ENCODE measurements around the gene HOXA10.

HOXA10 gene

DNA sequence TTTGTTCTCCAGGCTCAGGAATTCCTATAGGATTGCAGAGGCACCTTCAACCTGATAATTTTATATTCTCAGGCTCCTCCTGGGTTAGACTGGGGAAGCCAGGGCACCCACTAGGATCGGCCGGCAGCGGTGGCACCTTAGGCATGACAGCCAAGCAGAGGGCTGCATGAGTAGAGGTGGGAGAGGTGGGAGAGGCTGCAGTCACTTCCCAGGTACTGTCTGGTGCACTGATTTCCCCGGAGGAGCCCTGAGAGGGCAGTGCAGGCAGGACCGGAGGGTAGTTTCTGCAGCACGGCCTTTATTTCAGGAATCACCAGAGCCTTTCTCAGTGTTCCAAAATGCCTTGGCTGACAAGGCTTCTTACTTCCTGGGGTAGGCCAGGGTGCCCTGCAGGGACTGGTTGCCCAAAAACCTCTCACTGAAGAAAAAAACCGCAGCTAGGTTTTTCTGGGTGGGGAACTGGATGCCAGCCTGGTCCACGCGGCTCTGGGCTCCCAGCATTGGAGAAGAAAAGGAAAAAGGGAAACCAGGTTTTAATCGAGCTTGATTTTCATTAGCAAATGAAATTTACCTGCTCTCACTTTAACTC, 29.3 kb upstream of the HOXA10 start:
- DNase-seq (ENCODE audit: low spot score): no peak

DNA sequence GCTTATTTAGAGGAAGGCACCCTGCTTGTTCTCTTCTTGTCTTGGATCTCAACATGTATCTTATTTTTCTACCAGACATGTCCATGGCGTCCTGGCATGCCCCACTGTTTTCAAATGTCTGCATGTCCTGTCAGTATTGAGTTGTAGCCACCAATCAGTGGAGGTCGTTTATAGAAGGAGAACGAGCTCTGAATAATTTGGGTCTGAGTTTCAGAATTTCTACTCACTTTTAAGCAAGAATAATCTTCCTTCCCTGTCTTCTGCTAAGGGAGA, 28.7 kb upstream of the HOXA10 start:
- DNase-seq (ENCODE audit: low spot score): no peak

DNA sequence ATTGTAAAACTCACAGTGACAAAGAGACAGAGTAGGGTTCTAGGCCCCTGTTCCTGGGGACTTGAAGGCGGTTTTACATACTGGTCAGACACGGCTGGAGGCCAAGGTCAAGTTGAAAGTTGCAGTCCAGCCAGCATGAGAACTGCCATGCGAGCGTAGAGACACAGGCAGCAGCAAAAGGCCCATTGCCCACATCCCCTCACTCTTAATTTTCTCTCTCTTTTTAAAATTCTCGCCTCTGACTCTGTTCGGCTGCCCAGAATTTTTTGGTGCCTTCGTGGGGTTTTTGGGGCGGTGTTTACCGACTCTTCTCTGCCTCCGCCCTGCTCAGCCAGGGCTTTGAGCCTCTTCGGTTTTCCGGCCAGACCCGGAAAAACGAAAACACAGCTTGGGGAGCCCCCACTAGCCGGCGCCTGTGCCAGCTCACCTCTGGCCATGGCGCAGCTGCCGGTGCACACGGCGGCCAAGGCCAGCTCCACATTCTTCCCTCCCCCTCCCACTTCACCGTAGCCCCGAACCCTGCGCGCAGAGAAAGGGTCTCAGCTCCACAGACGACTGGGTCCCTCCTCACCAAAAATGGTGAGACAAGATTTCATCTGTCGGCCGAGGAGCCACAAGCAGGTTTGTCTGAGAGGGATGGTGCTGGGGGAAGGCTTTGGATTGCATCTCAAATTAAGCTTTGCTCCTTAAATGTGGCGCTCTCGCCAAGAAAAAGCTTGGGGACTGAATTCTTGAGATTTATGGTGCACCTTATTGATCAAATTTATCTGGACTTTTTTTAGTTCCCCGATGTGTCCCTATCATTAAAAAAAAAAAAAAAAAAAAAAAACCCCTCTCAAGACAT, 28.1 kb upstream of the HOXA10 start:
- no peak for DNase-seq (ENCODE audit: low spot score)

DNA sequence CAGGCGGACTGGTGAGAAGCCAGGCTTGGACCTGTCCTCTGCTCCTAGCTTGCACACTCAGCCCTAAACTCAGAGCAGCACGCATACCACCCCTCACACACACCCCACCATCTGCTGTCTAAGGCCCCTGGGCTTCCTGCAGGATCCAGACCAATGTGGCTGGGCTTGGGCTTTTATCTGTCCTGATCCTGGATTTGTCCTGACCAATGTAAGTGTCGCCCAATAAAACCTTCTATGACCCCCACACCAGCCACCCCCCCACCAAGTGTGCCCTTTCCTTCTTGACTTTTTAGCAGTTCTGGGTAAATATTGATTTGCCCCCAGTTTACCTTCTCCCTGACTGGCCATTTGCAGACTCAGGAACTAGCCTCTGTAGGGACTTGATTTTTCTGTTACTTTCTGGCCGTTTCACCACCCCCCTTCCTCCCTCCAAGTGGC, 27.5 kb upstream of the HOXA10 start:
- no peak for DNase-seq (ENCODE audit: low spot score)

DNA sequence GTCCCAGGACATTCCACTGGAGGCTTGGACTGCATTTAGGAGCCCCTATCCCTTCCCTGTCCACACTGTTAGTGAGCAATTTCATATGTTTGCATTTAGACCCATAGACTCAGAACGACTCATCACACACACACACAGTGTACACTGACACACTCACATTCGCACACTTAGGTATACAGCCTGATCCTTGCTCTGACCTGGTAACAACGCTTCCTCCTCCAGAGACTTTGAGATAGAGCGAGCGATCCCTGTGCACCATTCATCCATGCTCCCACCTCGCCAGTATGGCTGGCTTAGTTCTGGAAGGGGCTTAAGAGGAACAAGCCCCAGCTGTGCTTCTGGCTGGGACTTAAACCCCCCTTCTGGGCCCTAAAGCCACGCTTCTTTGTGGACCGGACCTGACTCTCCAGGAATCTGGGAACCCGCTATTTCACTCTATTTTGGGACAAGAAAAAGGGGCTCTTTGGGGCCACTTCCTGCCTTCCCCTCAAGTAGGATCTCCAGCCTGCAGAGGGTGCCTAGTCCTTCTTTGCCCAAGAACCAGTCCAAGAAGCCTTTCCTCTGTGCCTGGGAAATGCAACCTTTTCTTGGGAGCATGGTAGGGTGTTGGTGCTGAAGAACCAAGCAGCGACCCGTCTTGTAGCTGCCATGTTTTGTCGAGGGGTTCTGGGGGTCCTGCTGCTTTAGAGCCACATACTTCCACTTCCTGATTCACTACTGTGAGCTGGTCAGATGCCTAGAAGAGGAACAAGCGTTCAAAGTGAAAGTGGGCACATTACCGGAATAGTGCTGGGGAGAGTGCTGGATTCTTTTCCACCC, 26.9 kb upstream of the HOXA10 start:
- DNase-seq (ENCODE audit: low spot score): no peak

DNA sequence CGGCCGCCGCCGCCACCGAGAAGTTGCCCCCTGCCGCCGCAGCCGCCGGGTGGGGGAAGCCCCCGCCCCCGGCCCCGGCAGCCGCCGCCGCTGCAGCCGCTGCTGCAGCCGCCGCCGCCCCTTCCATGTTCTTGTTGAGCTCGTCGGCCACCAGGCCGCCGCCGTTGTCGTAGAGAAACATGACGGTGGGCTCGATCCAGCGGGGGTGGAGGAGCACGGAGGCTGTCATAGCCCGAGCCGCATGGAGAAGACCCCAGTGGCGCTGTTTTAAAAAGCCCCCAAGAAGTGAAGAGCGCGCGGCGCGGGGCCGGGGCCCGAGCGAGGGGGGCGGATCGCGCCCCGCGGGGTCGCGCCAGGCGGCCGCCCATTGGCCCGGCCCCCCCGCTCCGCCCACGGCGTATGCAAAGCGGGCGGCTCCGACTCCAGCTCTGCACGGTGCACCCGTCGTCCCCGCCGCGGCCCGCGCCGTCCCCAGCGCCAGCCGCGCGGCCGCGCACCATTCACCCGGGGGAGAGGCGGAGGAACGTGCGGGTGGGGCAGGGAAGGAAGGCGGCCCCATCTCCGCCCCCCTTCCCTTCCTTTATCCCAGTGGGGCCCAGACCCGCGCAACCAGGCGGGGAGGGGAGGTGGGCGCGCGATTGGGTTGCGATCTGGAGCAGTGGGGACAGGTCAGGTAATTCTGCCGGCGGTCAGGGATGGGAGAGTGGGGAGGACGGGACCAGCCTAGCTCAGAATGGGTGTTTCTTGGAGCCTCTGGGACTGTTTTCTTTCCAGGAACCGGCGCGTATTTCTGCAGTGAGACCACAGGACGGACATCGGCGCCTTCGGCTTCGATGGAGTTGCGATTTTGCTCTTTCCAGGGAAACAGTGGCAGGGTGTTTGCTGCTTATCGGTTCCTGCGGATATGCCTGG, 26.0 kb upstream of the HOXA10 start, which contains the start of gene HOXA13:
HOXA13 (minus strand) TSS at position 243 of the 912 bp plus-strand sequence; CDS start at position 229, 14 bp downstream.
- peak; percentile 74 for DNase-seq (ENCODE audit: low spot score)

DNA sequence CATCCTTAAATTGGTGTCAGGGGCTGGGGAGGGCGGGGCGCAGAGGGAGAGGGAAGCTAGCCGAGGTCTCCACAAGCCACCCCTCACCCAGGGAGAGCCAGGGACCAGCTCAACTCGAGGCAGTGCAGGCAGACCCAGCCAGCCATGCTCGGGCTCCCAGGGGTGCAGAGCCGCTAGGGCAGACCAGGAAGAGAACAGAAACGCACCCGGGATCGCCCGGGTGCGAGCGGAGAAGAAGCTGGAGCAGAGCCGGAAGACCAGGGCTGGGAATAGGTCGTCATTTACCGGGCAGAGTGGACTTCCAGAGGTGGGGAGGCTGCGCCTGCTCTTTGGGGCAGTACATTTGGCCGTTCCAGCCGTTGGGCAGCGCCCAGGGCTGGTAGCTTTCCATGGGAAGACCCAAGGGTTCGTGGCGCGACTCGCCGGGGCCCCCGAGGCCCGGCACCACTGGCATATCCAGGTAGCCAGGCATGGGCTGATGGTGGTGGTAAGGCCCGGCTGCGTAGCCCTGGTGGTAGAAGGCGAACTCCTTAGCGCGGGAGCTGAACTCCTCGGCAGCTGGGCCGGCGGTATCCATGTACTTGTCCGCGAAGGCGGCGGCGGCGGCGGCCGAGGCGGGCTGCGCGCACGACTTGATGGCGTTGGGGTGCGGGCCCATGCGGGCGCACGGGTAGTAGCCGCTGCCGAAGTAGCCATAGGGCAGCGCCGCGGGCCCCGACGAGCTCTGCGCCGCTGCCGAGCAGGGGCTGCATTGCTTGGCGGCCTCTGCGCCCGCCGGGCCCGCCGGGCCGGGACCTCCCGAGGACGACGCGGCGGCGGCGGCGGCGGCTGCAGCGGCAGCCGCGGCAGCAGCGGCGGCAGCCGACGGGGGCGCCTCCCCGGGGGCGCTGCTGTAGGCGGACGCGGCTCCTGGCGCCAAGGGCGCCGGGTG, 25.0 kb upstream of the HOXA10 start:
- DNase-seq (ENCODE audit: low spot score): peak; percentile 47

DNA sequence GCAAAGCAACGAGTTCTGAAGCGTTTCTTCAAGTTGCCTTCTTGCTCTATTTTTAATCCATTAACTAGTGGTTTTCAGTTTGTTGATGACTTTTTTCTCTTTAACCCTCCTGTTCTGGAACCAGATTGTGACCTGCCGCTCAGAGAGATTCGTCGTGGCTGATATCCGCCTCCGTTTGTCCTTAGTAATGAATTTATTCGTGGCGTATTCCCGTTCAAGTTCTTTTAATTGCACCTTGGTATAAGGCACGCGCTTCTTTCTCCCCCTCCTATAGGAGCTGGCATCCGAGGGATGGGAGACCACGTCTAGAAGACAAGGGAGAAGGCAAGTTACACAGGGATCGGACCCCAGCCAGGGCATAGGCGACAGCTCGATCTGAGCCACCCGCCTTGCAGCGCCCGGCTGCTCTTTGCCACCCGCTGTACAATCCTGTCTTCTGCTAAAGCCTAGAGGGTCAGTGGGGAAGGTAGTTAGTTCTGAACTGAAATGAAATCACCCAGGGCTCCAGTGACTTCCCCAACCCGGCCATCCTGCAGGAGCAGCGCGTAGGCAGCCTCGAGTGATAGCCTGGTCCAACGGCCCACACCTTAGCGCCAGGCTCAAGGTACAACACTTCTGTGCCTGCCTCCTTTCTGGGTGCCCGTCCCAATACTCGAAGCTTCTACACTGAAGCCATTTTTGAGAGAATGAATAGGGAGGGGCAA, 24.2 kb upstream of the HOXA10 start:
- no peak for DNase-seq (ENCODE audit: low spot score)

DNA sequence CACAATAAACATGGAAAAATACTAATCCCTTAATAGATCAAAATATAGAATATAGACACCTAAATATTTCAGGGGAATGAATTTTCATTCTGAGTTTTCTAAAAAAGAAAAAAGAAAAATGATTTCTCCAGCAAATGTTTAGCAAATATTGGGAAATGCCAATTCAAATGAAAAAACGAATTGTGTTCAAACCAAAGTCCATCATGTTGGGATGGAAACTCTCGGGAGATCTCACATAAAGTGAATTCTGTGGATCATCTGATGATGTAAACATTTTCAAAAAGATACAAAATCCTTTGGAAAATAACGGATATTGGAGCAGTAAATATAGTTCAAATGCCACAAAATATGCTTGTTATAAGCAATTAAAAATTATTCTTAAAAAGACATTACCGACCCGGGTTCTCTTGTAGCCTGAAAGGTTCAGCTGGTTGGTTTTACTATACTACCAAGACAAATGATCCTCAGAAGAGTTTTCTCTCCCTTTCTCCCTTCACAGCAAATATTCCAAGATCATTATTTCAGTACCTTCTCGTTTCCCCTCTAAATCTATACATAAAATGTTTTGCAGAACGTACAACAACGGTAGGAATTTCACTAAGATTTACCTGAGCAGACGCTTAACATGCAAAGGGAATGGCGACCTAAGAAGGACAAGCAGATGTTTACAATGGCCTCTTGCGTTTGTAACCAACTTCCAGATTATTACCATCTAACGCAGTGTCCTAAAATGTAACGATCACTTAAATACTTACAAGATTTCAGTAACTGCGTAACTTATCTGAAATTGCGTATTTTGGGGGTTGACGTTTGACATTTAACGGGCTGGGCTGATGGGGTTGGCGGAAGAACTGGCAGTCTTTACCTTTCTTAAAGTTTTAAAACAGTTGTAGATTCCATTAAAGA, 23.3 kb upstream of the HOXA10 start:
- no peak for DNase-seq (ENCODE audit: low spot score)

DNA sequence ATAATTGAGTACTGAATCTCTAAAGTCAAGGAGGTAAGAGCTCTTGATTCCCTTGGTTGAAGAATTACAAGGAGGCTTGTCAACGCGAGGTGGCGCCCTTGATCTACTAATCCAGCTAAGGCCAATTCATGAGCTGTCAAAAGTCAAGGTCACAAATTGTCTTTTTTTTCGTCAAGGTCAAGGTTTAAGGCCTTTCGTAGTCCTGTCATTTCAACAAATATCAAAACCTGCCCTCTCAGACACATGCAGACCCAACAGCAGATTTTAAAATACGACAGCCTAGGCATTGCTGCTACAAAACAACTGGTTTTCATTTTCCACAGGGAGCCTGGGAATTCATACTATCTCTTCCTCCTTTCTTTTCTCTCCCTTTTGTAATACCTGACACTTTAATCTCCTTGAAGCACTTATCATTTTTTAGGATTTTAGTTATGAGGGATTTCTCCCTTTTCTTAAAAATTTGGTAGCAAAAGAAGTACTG, 22.2 kb upstream of the HOXA10 start:
- DNase-seq (ENCODE audit: low spot score): peak; percentile 56

DNA sequence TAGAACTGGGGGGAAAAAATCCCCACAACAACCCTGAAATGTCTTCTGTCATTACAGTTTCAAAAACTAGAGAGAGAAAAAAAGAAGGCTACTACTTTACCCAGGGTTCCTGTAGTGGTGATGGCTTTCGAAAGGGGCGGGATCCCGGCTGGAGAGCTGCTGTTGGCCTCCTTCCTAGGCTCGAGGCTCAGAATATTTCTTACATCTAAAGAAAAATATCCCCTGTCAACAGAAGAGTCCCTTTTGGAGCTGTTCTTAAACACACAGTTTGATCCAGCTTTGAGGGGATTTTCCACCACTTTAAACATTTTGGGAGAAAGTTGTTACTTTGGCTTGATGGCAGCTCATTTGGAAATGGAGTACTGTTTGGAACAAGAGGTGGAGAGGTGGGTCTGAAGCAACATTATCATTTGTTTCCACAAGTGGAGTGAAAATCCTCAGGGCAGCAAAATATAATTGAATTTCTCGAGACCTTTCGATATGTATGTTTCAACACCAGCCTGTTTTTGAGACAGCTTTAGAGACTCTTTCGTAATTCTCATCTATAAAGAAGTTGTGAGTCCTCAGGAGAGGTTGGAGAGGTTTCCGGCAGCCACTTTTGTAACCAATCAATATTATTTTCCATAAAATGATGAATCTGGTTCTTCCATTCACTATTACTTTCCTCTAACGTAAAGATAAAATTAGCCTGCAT, 20.7 kb upstream of the HOXA10 start:
- no peak for DNase-seq (ENCODE audit: low spot score)

DNA sequence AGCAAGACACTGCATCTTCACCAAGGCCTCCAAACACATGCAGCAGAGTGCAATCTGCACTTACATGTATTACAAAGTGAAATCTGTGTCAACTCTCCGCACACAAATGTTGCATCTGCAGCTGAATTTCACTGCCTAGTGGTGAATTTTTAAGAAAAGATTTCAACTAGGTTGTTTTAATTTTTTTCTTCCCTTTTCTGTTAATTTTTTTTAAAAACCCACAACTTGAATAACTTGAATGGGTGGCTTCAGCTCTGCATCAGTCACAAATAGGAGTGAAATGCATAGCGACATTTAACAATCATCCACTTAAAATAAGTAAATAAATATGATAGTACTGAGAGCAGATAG, 19.9 kb upstream of the HOXA10 start:
- no peak for DNase-seq (ENCODE audit: low spot score)

DNA sequence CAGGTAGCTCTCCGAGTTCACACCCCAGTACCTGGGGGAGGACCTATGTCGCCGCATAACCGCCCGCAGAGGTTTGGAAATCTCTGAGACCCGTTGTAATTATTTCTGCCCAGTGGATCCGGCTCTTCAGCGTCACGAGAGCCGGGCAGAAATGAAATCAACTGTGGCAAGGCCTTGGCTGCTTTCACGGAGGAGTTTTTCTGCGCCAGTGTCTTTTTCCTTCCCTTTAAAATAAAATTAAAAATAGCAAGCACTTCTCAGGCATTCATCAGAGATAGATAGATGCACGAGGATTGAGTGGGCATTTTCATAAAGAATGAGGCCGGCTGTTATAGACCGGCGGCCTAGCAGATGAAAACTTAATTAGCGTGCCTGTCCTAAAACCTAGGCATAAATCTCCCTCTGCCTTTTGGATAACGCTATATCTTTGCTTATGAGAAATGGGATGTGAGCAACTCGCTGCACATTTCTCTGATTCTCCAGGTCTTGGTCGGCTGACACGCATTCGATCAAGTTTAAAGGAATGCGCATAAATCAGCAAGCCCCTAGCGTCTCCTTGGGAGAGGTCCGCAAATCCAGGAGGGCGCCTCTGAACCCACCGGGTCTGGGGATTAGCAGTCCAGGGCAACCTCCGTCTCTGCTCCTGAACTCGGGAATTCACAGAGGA, 19.3 kb upstream of the HOXA10 start:
- DNase-seq (ENCODE audit: low spot score): no peak

DNA sequence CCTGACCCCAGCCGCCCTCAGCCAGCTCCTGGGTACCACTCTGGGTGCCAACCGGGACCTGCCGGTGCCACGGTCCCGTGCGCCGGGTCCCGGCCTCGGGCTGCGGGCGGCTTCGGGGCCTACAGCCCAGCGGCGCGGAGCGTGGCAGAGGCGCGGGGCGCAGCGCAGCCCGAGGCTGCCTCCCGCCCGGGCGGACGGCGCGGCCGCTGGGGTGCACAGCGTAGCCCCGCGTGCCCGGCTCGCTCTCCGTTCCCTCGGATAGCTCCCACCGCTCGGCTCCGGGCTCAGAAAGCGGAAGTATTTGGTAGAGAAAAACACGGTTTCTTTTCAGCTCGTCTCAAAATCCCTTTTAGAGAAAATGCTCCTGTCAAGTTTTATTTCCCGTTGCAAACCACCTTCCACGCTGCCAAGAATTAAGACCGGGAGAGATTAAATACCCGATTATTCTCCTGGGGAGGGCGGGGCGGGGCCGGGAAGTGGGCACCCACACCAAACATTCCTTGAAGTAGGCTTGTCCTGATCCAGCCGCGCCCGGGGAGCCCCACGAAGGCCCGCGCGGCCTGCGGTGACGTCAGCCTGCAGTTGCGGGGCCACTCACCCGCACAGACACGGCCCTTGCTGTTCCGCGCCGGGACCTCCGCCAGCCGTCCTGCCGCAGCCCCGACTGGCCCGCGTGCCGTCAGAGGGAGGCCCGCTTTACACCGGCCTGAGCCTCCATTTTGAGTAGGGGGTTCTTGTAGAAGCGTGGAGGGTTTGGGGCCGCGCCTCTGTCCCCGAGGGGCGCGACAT, 18.6 kb upstream of the HOXA10 start:
- DNase-seq (ENCODE audit: low spot score): no peak

DNA sequence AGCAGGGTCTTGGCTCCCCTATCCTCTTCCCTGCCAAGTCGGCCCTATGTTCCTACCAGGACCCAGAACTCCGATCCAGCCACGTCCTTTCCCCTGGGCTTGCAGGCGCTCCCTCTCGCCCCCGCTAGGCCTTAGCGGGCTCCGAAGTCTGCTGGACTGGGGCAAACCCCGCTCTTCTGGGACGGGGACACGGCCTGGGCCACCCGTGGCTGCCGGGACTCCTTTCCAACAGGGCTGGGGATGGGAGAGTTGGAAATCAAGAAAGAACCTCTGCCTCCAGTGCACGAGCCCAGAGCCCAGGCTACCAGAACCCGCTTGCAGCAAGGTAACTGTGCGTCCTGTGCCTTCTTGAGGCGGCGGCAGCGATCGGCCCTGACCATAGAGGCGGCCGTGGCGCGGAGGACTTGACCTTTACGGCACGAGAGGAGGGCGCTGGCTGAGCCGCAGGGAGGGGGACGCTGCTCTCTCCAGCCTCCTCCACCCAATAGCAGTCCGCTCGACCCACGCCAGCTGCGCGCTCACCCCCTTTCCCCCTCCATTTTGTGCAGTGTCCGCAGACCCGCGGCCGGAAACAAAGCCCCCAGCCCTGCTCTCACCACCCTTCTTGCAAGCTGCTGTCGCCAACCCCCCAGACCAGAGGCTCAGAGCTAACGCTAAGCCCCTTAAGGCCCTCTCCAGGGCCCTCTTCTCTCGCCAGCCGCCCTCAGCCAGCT, 17.9 kb upstream of the HOXA10 start:
- DNase-seq (ENCODE audit: low spot score): no peak

DNA sequence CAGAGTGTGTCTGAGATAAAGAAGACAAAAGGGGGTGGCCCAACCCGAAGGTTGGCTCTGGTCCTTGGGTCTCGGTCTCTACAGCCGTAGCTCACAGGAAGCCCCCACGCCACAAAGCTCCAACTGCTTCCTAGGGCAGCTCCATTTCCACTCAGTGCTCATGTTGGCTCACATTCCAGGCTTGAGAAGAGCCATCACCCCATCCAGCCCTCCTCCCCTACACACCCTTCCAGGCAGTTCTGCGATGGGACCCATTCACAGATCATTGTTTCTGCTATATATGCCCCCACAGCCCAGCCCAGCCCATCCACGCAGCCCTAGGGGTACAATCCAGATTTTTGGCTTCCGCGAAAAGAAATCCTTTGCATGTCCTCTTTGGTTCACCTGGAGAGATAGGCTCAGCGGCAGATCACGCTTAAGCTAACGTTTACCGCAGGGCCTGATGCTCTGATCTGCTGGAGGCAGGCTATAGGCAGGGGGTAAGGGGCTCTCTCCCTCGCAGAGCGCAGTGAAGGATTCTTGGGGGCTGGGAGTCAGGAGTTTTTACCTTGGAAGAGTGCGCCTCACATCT, 17.1 kb upstream of the HOXA10 start:
- DNase-seq (ENCODE audit: low spot score): no peak

Measured in iPS-NIHi11 (cell line).